Measurements from ENCODE around the gene CD2AP.

Gene CD2AP

DNA sequence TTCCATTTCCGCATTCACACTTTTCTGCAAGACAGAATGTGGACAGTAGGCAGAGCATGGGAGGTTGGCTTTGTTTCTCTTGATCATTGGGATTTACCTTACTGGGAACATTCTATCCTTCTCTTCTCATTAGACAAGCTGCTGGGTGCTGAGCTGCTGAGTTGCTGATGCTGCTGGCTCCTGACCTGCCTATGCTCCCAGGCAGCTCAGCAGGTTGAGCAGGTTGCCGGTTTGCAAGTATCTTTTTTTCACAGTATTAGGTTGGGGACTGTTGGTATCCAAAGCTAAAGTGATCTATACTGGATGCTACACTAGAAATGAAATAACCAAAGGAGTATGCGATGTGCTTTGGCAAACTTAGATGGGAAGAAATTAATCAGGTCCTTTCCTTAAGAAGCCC, 197.1 kb downstream of the CD2AP start:
- no peak overlapping the region for H3K4me3 ChIP-seq (ENCODE audit: low read depth, low read length)
- no peak for DNase-seq (ENCODE audit: low read depth)
- in situ Hi-C loops (cut with HindIII; ENCODE audit: low sequenced_read_pairs) = no loop called here
- TF ChIP-seq, protein P1, sequence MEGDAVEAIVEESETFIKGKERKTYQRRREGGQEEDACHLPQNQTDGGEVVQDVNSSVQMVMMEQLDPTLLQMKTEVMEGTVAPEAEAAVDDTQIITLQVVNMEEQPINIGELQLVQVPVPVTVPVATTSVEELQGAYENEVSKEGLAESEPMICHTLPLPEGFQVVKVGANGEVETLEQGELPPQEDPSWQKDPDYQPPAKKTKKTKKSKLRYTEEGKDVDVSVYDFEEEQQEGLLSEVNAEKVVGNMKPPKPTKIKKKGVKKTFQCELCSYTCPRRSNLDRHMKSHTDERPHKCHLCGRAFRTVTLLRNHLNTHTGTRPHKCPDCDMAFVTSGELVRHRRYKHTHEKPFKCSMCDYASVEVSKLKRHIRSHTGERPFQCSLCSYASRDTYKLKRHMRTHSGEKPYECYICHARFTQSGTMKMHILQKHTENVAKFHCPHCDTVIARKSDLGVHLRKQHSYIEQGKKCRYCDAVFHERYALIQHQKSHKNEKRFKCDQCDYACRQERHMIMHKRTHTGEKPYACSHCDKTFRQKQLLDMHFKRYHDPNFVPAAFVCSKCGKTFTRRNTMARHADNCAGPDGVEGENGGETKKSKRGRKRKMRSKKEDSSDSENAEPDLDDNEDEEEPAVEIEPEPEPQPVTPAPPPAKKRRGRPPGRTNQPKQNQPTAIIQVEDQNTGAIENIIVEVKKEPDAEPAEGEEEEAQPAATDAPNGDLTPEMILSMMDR (IDR thresholded peaks at IDR 0.05; ENCODE audit: low read depth, low read length, missing control alignments) = no peak

All from astrocyte of the cerebellum (primary cell).